ENCODE data around the gene MYH15. TPM values are rescaled to one million over a fixed set of nuclear protein-coding genes. Genes with fewer than 3 reads are reported as not detected.

The MYH15 gene
- total and polyA plus RNA-seq, 2 of the 8 experiments (the other 6 are each of a cell fraction or from before 2014, with no cell fraction given): under 0.01 TPM; not detected in 1

GRCh38 chr3:108485146-108485545 lies 25.2 kb downstream of the MYH15 start:
- Histone ChIP-seq H3K23me2 (ENCODE audit: low read depth, low read length) (no peaks in the 10 kb centered on the region), H4K8ac (ENCODE audit: extremely low read depth, insufficient read depth, low read length) (no peak overlapping the region), H2BK15ac (ENCODE audit: low read length) (no peak overlapping the region), H2BK120ac (replicated peaks; ENCODE audit: low read depth, low read length) (no peak overlapping the region), H3K27me3 (replicated peaks in 1 of 4; ENCODE audit: control insufficient read depth in 3 of 4, extremely low read depth in 1 of 4, insufficient read depth in 3 of 4, low read length in 3 of 4) (no peaks in the 10 kb centered on the region), H3K4ac (replicated peaks; ENCODE audit: insufficient read length, low read depth, low read length) (no peak overlapping the region), H2BK12ac (ENCODE audit: low read depth, low read length) (no peak overlapping the region), H3K4me3 (ENCODE audit: extremely low read depth in 1 of 4, insufficient read depth in 2 of 4, low read depth in 3 of 4, low read length in 4 of 4) (peak overlapping the region in 1 of 4 experiments; percentile 3; a peak in 1 of 8 replicates), H3K23ac (ENCODE audit: insufficient read length) (no peak overlapping the region), H3K9ac (replicated peaks in 1 of 4; ENCODE audit: extremely low read depth in 1 of 4, low read depth in 3 of 4, low read length in 3 of 4) (no peak overlapping the region), H4K20me1 (replicated peaks in 1 of 2; ENCODE audit: control insufficient read depth in 1 of 2, insufficient read depth in 2 of 2, low read length in 2 of 2) (no peaks in the 10 kb centered on the region), H3K36me3 (ENCODE audit: control insufficient read depth in 2 of 4, insufficient read depth in 4 of 4, low read length in 3 of 4) (no peaks in the 10 kb centered on the region), H4K91ac (replicated peaks; ENCODE audit: insufficient read length, low read length) (no peak overlapping the region), H3K18ac (ENCODE audit: extremely low read depth, low read length) (no peak overlapping the region), H3K79me2 (ENCODE audit: control insufficient read depth in 1 of 2, insufficient read depth in 2 of 2, low read length in 2 of 2) (no peaks in the 10 kb centered on the region), H3K4me2 (ENCODE audit: insufficient read depth in 1 of 2, low read depth in 2 of 2, low read length in 2 of 2) (peak overlapping the region; percentile 13 to 51; a peak in 2 of 4 replicates), H2AK5ac (ENCODE audit: low read depth, low read length) (no peak overlapping the region), H2AFZ (ENCODE audit: low read length) (no peak overlapping the region), H4K5ac (ENCODE audit: insufficient read length, low read depth, low read length) (no peak overlapping the region), H3K27ac (ENCODE audit: low read depth, low read length) (no peak overlapping the region), H3K79me1 (ENCODE audit: low read depth, low read length) (no peaks in the 10 kb centered on the region), H3K9me3 (ENCODE audit: insufficient read depth in 2 of 2, low read depth in 1 of 2, low read length in 1 of 2) (no peaks in the 10 kb centered on the region), H3K4me1 (replicated peaks in 1 of 4; ENCODE audit: control insufficient read depth in 3 of 4, insufficient read depth in 4 of 4, low read length in 3 of 4) (peaks cover 0 to 11% (median 8%) of the 10 kb centered on the region in 4 experiments; a peak in 4 of 7 replicates), H2BK20ac (ENCODE audit: low read length) (no peak overlapping the region), H3K14ac (ENCODE audit: insufficient read length) (no peak overlapping the region), H2BK5ac (ENCODE audit: low read depth, low read length) (no peak overlapping the region), H3K56ac (replicated peaks; ENCODE audit: insufficient read length, low read depth, low read length) (no peak overlapping the region)
- ChIA-PET CTCF (ENCODE audit: partially characterized antibody) (interaction anchor here (1.2 to 3.4 kb wide), 3 partner anchors 7 to 430 kb away, joined by 3 to 23 read pairs (median 3); no protein-coding TSS in a partner anchor), POLR2A (ENCODE audit: partially characterized antibody) (no interaction called here)
- DNase-seq (ENCODE audit: low read depth in 1 of 2, low spot score in 2 of 2) (peak; percentile 60 to 64), FAIRE-seq (peak; percentile 86)
- 8% methylated on average over 3 of the region's 3 CpGs; no CpG with 5 or more reads in 1 of the 2 experiments for WGBS, 2 experiments (ENCODE audit: extremely low coverage in 1 of 2, insufficient coverage in 1 of 2, insufficient read length in 1 of 2, insufficient replicate concordance in 2 of 2, low coverage in 1 of 2, low lambda C conversion rate in 2 of 2, missing lambda C conversion rate in 1 of 2)
- TF ChIP-seq SIN3A (conservative IDR thresholded peaks at IDR 0.05 in 1 of 2, IDR thresholded peaks at IDR 0.05 in 1 of 2; ENCODE audit: low read depth in 1 of 2, low read length in 2 of 2): no peak
- no peak for TF ChIP-seq CREB1 (IDR thresholded peaks at IDR 0.05)
- no peak for TF ChIP-seq CTBP2 (IDR thresholded peaks at IDR 0.05; ENCODE audit: borderline replicate concordance, insufficient read depth, insufficient read length, low read length)
- no peak for TF ChIP-seq NRF1 (IDR thresholded peaks at IDR 0.05; ENCODE audit: low read depth, low read length)
- peak; percentile 65; the same call in 1 of the 2 replicates for TF ChIP-seq KDM1A (IDR thresholded peaks at IDR 0.05; ENCODE audit: borderline replicate concordance, low read length)
- TF ChIP-seq RXRA (IDR thresholded peaks at IDR 0.05; ENCODE audit: insufficient read depth, low read depth, low read length): no peak
- TF ChIP-seq YY1 (IDR thresholded peaks at IDR 0.05; ENCODE audit: low read depth, low read length): peak; percentile 75; the same call in 1 of the 2 replicates
- TF ChIP-seq E2F6 (IDR thresholded peaks at IDR 0.05): no peak
- TF ChIP-seq ATF2 (IDR thresholded peaks at IDR 0.05; ENCODE audit: low read length): no peak
- TF ChIP-seq SP2 (IDR thresholded peaks at IDR 0.05; ENCODE audit: low read length): no peak
- TF ChIP-seq FOSL1 (IDR thresholded peaks at IDR 0.05; ENCODE audit: insufficient read depth, low read depth, low read length): no peak
